Measurements from ENCODE around the gene SGSH.
"Not testable (repeated sequence)": the region's sequence is repeated elsewhere in the genome, so short reads cannot be mapped to it uniquely, and the experiment has no call there.

Gene SGSH

DNA sequence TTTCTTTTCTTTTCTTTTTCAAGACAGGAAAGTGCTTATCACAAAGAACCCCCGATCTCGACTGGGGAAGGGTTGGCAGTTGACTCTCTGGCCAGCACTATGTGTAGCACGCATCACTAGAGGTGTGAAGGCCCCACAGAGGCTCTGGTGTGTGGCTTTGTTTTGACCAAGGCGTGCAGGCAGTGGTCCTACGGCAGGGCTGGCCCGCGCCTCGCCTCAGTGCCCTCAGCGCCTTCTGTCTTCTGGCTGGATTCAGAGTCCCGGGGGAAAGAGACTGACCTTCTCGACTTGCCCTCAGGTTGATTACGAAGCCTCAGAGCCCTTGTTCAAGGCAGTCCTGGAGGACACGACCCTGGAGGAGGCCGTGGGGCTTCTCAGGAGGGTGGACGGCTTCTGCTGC, 18.7 kb downstream of the SGSH start:
- Histone ChIP-seq H3K9ac (ENCODE audit: low read depth in 1 of 2, low read length in 2 of 2) (no peak overlapping the region), H3K9me3 (ENCODE audit: control insufficient read depth in 2 of 2, low read length in 2 of 2) (no peaks in the 10 kb centered on the region), H3K36me3 (ENCODE audit: control insufficient read depth in 2 of 2, insufficient read depth in 2 of 2, low read length in 2 of 2) (no peaks in the 10 kb centered on the region), H3K27ac (ENCODE audit: low read depth in 2 of 2, low read length in 2 of 2) (no peak overlapping the region), H3K4me1 (ENCODE audit: control insufficient read depth in 2 of 2, insufficient read depth in 2 of 2, low read length in 2 of 2) (no peaks in the 10 kb centered on the region), H3K27me3 (ENCODE audit: control insufficient read depth in 2 of 2, insufficient read depth in 2 of 2, low read length in 2 of 2) (no peaks in the 10 kb centered on the region), H3K4me3 (ENCODE audit: low read length in 2 of 2) (no peak overlapping the region)

DNA sequence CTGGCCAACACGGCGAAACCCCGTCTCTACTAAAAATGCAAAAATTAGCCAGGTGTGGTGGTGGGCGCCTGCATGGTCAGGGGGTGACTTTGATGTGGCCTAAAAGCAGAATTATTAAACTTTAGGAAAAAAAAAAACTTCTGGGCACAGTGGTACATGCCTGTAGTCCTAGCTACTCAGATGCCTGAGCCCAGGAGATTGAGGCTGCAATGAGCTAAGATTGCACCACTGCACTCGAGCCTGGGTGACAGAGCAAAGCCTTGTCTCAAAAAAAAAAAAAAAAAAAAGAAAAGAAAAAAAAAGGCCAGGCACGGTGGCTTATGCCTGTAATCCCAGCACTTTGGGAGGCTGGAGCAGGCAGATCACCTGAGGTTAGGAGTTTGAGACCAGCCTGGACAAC, 20.8 kb downstream of the SGSH start:
- not testable (repeated sequence) for H3K4me1 ChIP-seq (ENCODE audit: control insufficient read depth in 2 of 2, insufficient read depth in 2 of 2, low read length in 2 of 2); H3K27ac ChIP-seq (ENCODE audit: low read depth in 2 of 2, low read length in 2 of 2); H3K9ac ChIP-seq (ENCODE audit: low read depth in 1 of 2, low read length in 2 of 2); H3K9me3 ChIP-seq (ENCODE audit: control insufficient read depth in 2 of 2, low read length in 2 of 2); H3K36me3 ChIP-seq (ENCODE audit: control insufficient read depth in 2 of 2, insufficient read depth in 2 of 2, low read length in 2 of 2); H3K4me3 ChIP-seq (ENCODE audit: low read length in 2 of 2); H3K27me3 ChIP-seq (ENCODE audit: control insufficient read depth in 2 of 2, insufficient read depth in 2 of 2, low read length in 2 of 2)

DNA sequence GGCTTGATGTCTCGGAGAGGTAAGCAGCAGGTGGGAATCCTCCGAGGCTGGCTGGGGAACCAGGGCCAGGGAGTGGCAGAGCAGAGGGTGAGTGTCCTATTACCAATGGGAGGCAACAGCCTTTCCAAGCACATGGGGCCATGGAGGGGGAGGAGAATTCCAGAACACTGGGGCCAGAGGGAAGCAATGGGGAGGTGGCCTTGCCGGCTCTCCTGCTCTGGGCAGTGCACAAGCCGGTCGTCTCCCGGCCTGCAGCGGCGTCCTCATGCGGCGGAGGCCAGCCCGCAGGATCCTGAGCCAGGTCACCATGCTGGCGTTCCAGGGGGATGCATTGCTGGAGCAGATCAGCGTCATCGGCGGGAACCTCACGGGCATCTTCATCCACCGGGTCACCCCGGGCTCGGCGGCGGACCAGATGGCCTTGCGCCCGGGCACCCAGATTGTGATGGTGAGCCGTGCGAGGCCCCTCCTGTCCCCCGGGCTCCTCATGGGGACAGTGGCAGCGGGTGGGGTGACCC, 21.9 kb downstream of the SGSH start:
- no peaks in the 10 kb centered on the region for H3K9me3 ChIP-seq (ENCODE audit: control insufficient read depth in 2 of 2, low read length in 2 of 2)
- H3K27me3 ChIP-seq (ENCODE audit: control insufficient read depth in 2 of 2, insufficient read depth in 2 of 2, low read length in 2 of 2): peaks cover 0 to 2% of the 10 kb centered on the region in 2 donors
- no peak overlapping the region for H3K4me3 ChIP-seq (ENCODE audit: low read length in 2 of 2)
- no peak overlapping the region for H3K9ac ChIP-seq (ENCODE audit: low read depth in 1 of 2, low read length in 2 of 2)
- no peak overlapping the region for H3K27ac ChIP-seq (ENCODE audit: low read depth in 2 of 2, low read length in 2 of 2)
- no peaks in the 10 kb centered on the region for H3K36me3 ChIP-seq (ENCODE audit: control insufficient read depth in 2 of 2, insufficient read depth in 2 of 2, low read length in 2 of 2)
- no peaks in the 10 kb centered on the region for H3K4me1 ChIP-seq (ENCODE audit: control insufficient read depth in 2 of 2, insufficient read depth in 2 of 2, low read length in 2 of 2)

DNA sequence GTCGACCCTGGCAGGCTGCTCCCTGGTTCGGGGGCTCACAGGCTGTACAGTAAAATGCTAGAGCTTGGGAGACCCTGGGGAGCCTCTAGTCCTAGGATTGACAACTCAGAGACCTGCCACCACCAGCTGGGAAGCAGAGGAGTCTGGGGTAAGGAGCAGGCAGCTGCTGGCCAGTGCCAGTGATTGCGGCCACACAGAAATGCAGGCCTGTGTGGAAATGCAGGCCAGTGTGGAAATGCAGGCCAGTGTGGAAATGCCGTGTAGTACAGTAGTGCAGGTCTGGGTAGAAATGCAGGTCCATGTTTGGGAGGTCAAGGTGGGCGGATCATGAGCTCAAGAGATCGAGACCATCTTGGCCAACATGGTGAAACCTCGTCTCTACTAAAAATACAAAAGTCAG, 23.5 kb downstream of the SGSH start:
- H3K4me3 ChIP-seq (ENCODE audit: low read length in 2 of 2): no peak overlapping the region
- H3K36me3 ChIP-seq (ENCODE audit: control insufficient read depth in 2 of 2, insufficient read depth in 2 of 2, low read length in 2 of 2): no peaks in the 10 kb centered on the region
- no peaks in the 10 kb centered on the region for H3K9me3 ChIP-seq (ENCODE audit: control insufficient read depth in 2 of 2, low read length in 2 of 2)
- H3K9ac ChIP-seq (ENCODE audit: low read depth in 1 of 2, low read length in 2 of 2): no peak overlapping the region
- no peak overlapping the region for H3K27ac ChIP-seq (ENCODE audit: low read depth in 2 of 2, low read length in 2 of 2)
- H3K4me1 ChIP-seq (ENCODE audit: control insufficient read depth in 2 of 2, insufficient read depth in 2 of 2, low read length in 2 of 2): no peaks in the 10 kb centered on the region
- peaks cover 0 to 2% of the 10 kb centered on the region in 2 donors for H3K27me3 ChIP-seq (ENCODE audit: control insufficient read depth in 2 of 2, insufficient read depth in 2 of 2, low read length in 2 of 2)

DNA sequence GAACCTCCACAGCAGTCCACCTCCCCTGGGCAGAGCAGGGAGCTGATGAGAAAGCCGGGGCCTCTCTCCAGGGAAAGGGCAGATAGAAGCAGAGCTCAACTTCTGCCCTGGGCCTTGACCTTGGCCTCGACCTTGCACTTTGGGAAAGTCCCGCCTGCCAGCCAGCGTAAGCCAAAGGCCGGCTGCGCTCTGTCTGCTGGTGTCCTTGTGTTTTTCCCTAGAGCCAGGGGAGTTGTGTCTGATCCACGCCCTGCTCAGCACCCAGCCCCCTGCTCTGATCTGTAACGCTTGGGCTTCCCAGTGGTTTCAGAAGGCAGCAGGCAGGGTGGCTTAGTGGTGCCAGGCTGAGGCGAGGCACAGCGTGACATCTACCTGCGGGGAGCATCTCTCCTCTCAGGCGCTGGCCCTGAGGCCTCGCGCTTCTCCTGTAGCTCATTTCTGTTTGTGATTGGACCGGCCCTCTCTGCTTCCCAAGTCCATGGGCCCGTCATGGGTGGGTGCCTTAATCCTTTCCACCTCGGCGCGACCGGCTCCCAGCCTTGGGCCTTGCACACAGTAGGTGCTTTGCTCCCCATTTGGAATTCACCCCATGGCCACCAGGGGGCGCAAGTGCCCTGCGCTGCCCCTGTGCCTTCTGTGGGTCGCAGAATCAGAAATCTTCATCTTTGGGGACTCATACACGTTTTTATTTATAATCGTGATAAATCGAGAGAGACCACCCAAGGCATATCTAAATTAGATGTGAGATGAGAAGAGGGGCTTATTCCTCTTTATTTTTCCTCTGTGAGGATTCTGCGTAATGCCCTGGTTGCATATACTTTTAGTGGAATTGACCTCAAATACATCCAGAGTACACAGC, 24.2 kb downstream of the SGSH start:
- no peaks in the 10 kb centered on the region for H3K4me1 ChIP-seq (ENCODE audit: control insufficient read depth in 2 of 2, insufficient read depth in 2 of 2, low read length in 2 of 2)
- H3K9me3 ChIP-seq (ENCODE audit: control insufficient read depth in 2 of 2, low read length in 2 of 2): no peaks in the 10 kb centered on the region
- H3K36me3 ChIP-seq (ENCODE audit: control insufficient read depth in 2 of 2, insufficient read depth in 2 of 2, low read length in 2 of 2): no peaks in the 10 kb centered on the region
- H3K9ac ChIP-seq (ENCODE audit: low read depth in 1 of 2, low read length in 2 of 2): no peak overlapping the region
- H3K4me3 ChIP-seq (ENCODE audit: low read length in 2 of 2): no peak overlapping the region
- H3K27me3 ChIP-seq (ENCODE audit: control insufficient read depth in 2 of 2, insufficient read depth in 2 of 2, low read length in 2 of 2): peaks cover 0 to 4% of the 10 kb centered on the region in 2 donors
- H3K27ac ChIP-seq (ENCODE audit: low read depth in 2 of 2, low read length in 2 of 2): no peak overlapping the region

DNA sequence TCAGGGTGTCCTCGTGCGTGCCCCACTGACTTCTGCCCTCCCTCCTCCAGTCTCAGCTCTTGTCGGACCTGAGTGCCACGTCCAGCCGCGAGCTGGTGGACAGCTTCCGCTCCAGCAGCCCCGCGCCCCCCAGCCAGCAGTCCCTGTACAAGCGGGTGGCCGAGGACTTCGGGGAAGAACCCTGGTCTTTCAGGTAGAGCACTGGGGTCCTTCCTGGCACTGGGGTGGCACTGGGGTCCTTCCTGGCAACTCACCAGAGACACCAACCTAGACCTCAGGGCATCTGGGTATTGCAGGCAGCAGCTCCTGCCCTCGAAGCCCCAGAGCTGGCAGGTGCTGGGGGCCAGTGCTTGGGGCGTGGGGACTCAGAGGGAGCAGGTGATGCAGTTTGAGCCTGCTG, 25.0 kb downstream of the SGSH start:
- H3K4me3 ChIP-seq (ENCODE audit: low read length in 2 of 2): no peak overlapping the region
- peaks cover 0 to 4% of the 10 kb centered on the region in 2 donors for H3K27me3 ChIP-seq (ENCODE audit: control insufficient read depth in 2 of 2, insufficient read depth in 2 of 2, low read length in 2 of 2)
- H3K27ac ChIP-seq (ENCODE audit: low read depth in 2 of 2, low read length in 2 of 2): no peak overlapping the region
- H3K9me3 ChIP-seq (ENCODE audit: control insufficient read depth in 2 of 2, low read length in 2 of 2): no peaks in the 10 kb centered on the region
- no peaks in the 10 kb centered on the region for H3K4me1 ChIP-seq (ENCODE audit: control insufficient read depth in 2 of 2, insufficient read depth in 2 of 2, low read length in 2 of 2)
- H3K9ac ChIP-seq (ENCODE audit: low read depth in 1 of 2, low read length in 2 of 2): no peak overlapping the region
- no peaks in the 10 kb centered on the region for H3K36me3 ChIP-seq (ENCODE audit: control insufficient read depth in 2 of 2, insufficient read depth in 2 of 2, low read length in 2 of 2)

DNA sequence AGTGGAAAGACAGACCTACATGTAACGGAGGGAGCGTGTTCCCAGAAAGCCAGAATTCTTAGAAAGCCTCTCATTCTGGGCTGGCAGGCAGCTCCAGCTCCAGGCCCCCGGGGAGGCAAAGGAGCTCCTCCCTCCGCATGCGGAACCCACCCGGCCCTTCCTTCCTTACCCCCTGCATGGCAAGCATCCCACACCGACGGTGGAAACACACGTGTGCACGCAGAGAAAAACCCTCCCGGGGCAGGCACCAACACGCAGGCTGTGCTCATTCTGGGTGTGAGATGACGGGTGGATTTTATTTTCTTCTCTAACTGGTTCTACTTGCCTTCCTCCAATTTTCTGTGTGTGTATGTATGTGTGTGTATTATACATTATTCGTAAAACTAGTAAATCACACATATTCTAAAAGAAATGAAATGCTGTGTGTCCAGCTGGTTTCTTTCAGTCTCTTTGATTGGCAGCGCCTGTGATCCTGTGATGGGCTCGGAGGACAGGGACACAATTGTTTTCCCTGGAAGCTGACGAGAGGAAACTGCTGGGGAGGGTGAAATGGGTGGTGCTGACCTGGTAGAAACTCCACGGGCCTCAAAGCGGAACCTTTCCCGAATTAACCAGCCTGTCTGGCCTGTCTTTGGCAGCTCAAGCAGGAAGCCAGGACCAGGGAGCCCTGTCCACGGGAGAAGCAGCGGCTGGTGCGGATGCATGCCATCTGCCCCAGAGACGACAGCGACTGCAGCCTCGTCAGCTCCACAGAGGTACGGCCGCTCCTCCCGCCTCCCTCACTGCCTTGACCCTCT, 28.1 kb downstream of the SGSH start:
- Histone ChIP-seq H3K9ac (ENCODE audit: low read depth in 1 of 2, low read length in 2 of 2) (no peak overlapping the region), H3K4me1 (ENCODE audit: control insufficient read depth in 2 of 2, insufficient read depth in 2 of 2, low read length in 2 of 2) (peaks cover 0 to 3% of the 10 kb centered on the region in 2 donors), H3K36me3 (ENCODE audit: control insufficient read depth in 2 of 2, insufficient read depth in 2 of 2, low read length in 2 of 2) (no peaks in the 10 kb centered on the region), H3K27me3 (ENCODE audit: control insufficient read depth in 2 of 2, insufficient read depth in 2 of 2, low read length in 2 of 2) (peaks cover 0 to 4% of the 10 kb centered on the region in 2 donors), H3K9me3 (ENCODE audit: control insufficient read depth in 2 of 2, low read length in 2 of 2) (no peaks in the 10 kb centered on the region), H3K27ac (ENCODE audit: low read depth in 2 of 2, low read length in 2 of 2) (no peak overlapping the region), H3K4me3 (ENCODE audit: low read length in 2 of 2) (no peak overlapping the region)

DNA sequence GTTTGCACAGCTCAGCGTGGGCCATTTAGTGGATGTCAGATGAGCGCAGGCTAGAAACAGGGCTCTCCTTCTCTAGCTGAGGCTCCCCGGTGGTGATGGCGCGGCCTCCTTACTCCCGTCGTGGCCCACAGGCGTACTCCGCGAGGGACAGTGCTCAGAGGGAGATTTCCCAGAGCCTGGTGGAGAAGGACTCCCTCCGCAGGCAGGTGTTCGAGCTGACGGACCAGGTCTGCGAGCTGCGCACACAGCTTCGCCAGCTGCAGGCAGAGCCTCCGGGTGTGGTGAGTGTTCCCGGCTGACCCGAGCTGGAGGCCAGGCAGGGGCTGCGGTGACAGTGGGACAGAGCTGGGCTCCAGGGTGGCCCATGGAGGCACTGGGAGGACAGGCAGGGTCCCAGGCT, 28.9 kb downstream of the SGSH start:
- Histone ChIP-seq H3K27me3 (ENCODE audit: control insufficient read depth in 2 of 2, insufficient read depth in 2 of 2, low read length in 2 of 2) (peaks cover 0 to 4% of the 10 kb centered on the region in 2 donors), H3K27ac (ENCODE audit: low read depth in 2 of 2, low read length in 2 of 2) (no peak overlapping the region), H3K4me1 (ENCODE audit: control insufficient read depth in 2 of 2, insufficient read depth in 2 of 2, low read length in 2 of 2) (peaks cover 0 to 3% of the 10 kb centered on the region in 2 donors), H3K9ac (ENCODE audit: low read depth in 1 of 2, low read length in 2 of 2) (no peak overlapping the region), H3K9me3 (ENCODE audit: control insufficient read depth in 2 of 2, low read length in 2 of 2) (no peaks in the 10 kb centered on the region), H3K4me3 (ENCODE audit: low read length in 2 of 2) (no peak overlapping the region), H3K36me3 (ENCODE audit: control insufficient read depth in 2 of 2, insufficient read depth in 2 of 2, low read length in 2 of 2) (no peaks in the 10 kb centered on the region)

DNA sequence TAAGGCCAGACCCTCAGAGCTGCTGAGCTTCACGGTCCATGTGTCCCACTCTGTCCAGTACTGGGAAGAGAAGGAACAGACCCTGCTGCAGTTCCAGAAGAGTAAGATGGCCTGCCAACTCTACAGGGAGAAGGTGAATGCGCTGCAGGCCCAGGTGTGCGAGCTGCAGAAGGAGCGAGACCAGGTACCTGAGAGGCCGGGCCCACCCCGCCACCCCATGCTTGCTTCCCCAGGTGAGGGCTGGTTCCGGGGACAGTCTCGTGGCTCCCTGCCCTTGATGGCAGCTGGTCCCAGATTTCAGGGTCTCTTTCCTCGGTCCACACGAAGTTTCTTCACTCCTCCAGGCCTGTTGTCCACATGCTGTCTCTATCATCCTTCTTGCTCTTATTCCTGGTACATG, 29.4 kb downstream of the SGSH start:
- no peak overlapping the region for H3K9ac ChIP-seq (ENCODE audit: low read depth in 1 of 2, low read length in 2 of 2)
- H3K27me3 ChIP-seq (ENCODE audit: control insufficient read depth in 2 of 2, insufficient read depth in 2 of 2, low read length in 2 of 2): peaks cover 0 to 3% of the 10 kb centered on the region in 2 donors
- peaks cover 0 to 3% of the 10 kb centered on the region in 2 donors for H3K4me1 ChIP-seq (ENCODE audit: control insufficient read depth in 2 of 2, insufficient read depth in 2 of 2, low read length in 2 of 2)
- H3K36me3 ChIP-seq (ENCODE audit: control insufficient read depth in 2 of 2, insufficient read depth in 2 of 2, low read length in 2 of 2): no peaks in the 10 kb centered on the region
- no peak overlapping the region for H3K27ac ChIP-seq (ENCODE audit: low read depth in 2 of 2, low read length in 2 of 2)
- H3K4me3 ChIP-seq (ENCODE audit: low read length in 2 of 2): no peak overlapping the region
- no peaks in the 10 kb centered on the region for H3K9me3 ChIP-seq (ENCODE audit: control insufficient read depth in 2 of 2, low read length in 2 of 2)

DNA sequence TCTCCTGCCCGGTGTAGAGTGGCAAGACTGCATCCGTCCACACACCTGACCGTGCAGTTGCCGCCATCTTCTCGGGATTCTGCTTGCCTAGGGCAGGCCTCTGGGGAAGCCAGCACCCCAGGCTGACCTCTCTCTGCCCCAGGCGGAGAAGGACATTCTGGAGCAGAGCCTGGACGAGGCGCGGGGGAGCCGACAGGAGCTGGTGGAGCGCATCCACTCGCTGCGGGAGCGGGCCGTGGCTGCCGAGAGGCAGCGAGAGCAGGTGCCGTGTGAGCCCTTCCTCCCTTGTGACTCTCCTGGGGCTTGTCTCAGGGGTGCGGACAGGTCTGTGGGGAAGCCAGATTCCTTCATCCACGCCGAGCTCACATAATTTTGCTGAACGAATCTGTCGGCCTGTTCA, 30.5 kb downstream of the SGSH start:
- Histone ChIP-seq H3K4me1 (ENCODE audit: control insufficient read depth in 2 of 2, insufficient read depth in 2 of 2, low read length in 2 of 2) (peaks cover 0 to 3% of the 10 kb centered on the region in 2 donors), H3K27ac (ENCODE audit: low read depth in 2 of 2, low read length in 2 of 2) (no peak overlapping the region), H3K36me3 (ENCODE audit: control insufficient read depth in 2 of 2, insufficient read depth in 2 of 2, low read length in 2 of 2) (no peaks in the 10 kb centered on the region), H3K9me3 (ENCODE audit: control insufficient read depth in 2 of 2, low read length in 2 of 2) (no peaks in the 10 kb centered on the region), H3K4me3 (ENCODE audit: low read length in 2 of 2) (no peak overlapping the region), H3K27me3 (ENCODE audit: control insufficient read depth in 2 of 2, insufficient read depth in 2 of 2, low read length in 2 of 2) (peaks cover 0 to 1% of the 10 kb centered on the region in 2 donors), H3K9ac (ENCODE audit: low read depth in 1 of 2, low read length in 2 of 2) (no peak overlapping the region)

All from mucosa of rectum (tissue), 2 donors.